Measurements from ENCODE around the gene ZC2HC1B.
"Not testable (repeated sequence)": the region's sequence is repeated elsewhere in the genome, so short reads cannot be mapped to it uniquely, and the experiment has no call there.

ZC2HC1B gene

DNA sequence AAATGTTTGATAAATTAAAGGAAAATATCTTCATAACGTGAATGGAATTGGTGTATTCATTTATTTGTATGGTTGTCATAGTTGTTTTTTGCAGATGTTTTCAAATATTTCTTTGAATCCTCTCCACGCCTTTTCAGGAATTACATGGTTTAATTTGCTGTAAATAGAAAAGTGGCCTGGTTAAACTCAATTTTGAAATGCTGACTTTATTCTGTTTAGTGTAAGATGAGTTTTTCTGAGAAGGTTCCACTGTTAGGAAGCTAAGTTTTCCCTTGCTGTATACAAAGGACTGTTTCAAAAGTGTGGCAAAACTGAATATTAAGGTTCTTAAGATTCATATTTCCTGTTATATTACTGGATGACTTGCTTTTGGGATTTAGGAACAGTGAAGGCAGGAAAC, 503 bp upstream of the ZC2HC1B start:
- peaks cover 11% of the 10 kb centered on the region for H3K9me3 ChIP-seq
- TF ChIP-seq Cebpa-rat (IDR thresholded peaks at IDR 0.05): no peak
- peaks cover 7% of the 10 kb centered on the region; the same call in 1 of the 2 replicates for H4K20me1 ChIP-seq
- no peaks in the 10 kb centered on the region for H3K27me3 ChIP-seq
- no peak overlapping the region for H3K4me2 ChIP-seq
- no peaks in the 10 kb centered on the region for H3K4me1 ChIP-seq
- H3K36me3 ChIP-seq: peaks cover 76% of the 10 kb centered on the region
- no peak overlapping the region for H3K27ac ChIP-seq
- no peak overlapping the region for H3K9ac ChIP-seq
- no peak overlapping the region for H3K4me3 ChIP-seq

DNA sequence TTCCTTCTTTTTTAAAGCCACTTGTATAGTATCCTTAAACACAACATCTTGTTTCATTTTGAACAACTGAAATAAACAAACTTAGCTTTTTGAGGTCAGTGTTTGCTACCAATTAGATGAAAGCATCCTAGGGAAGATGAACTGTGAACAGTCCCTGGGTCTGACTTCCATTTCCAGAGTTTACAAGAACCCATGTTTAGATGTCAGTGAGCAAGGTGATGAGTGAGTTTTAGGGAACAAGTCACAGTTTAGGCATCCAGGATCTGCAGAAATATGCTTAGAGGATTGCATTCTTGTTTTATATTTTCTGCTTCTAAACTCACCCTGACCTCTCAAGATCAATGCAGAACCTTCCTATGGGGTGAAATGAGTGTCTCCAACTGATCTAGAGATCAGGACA, 3.0 kb downstream of the ZC2HC1B start:
- Histone ChIP-seq H3K4me1 (no peaks in the 10 kb centered on the region), H3K27me3 (no peaks in the 10 kb centered on the region), H4K20me1 (no peaks in the 10 kb centered on the region), H3K9ac (no peak overlapping the region), H3K4me2 (no peak overlapping the region), H3K9me3 (peaks cover 16% of the 10 kb centered on the region), H3K4me3 (no peak overlapping the region), H3K27ac (no peak overlapping the region), H3K36me3 (peaks cover 41% of the 10 kb centered on the region)
- no peak for TF ChIP-seq Cebpa-rat (IDR thresholded peaks at IDR 0.05)

DNA sequence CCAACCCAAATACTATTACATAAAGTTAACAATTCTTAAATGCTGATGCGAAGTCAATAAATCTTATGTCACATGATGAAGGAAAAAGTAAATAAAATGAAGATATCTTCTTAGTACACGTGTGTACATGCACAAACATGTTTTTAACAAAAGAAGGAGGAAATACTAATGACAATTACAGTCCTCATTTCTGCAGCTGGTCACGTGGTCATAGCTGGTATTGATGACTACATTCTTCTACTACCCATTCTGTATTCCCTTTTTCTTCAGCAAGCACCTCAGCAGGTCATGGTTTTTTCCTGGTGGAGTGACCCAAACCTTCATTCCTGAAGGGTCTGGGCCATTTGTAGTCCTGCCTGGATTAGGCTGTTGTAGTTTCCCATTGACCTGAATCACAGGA, 4.5 kb downstream of the ZC2HC1B start:
- H4K20me1 ChIP-seq, H3K4me3 ChIP-seq, H3K9ac ChIP-seq, H3K4me1 ChIP-seq, H3K4me2 ChIP-seq, H3K27me3 ChIP-seq, H3K27ac ChIP-seq: not testable (repeated sequence)
- Histone ChIP-seq H3K9me3 (peaks cover 16% of the 10 kb centered on the region), H3K36me3 (peaks cover 26% of the 10 kb centered on the region)

DNA sequence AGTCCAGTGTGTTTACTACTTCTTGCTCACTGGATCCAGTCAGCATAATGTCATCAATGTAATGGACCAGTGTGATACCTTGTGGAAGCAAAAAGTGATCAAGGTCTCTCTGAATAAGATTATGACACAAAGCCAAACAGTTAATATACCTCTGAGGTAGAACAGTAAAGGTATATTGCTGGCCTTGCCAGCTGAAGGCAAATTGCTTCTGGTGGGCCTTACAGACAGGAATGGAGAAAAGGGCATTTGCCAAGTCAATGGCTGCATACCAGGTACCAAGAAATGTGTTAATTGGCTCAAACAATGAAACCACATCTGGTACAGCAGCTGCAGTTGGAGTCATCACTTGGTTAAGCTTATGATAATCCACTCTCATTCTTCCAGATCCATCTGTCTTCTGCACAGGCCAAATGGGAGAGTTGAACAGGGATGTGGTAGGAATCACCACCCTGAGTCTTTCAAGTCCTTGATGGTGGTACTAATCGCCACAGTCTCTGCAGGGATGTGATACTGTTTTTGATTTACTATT, 7.0 kb downstream of the ZC2HC1B start:
- not testable (repeated sequence) for H3K27me3 ChIP-seq, H3K36me3 ChIP-seq, H3K9ac ChIP-seq, H3K4me3 ChIP-seq, H3K4me1 ChIP-seq, H3K4me2 ChIP-seq, H4K20me1 ChIP-seq, H3K27ac ChIP-seq
- H3K9me3 ChIP-seq: peaks cover 31% of the 10 kb centered on the region

DNA sequence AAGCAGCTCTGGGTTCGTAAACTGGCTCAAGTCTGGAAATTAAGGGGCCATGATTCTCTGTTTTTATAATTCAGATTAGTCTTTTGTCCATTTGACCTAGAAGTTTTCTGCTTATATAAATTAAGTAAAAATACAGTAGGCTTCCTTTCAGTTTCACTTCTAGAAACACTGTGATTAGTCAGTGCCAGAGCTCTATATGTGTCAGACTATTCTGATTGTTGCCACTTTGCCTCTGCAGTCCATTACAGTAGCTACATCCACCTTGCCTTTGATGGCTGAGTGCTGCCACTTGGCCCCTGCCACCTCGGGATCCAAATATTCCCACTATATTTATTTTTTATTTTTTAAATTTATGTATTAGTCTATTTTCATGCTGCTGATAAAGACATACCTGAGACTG, 7.9 kb downstream of the ZC2HC1B start:
- Histone ChIP-seq H3K9me3 (peaks cover 32% of the 10 kb centered on the region), H3K4me1 (no peaks in the 10 kb centered on the region), H3K27ac (no peak overlapping the region), H3K9ac (no peak overlapping the region), H3K27me3 (no peaks in the 10 kb centered on the region), H3K36me3 (no peaks in the 10 kb centered on the region), H3K4me3 (no peak overlapping the region), H3K4me2 (no peak overlapping the region), H4K20me1 (no peaks in the 10 kb centered on the region)
- no peak for TF ChIP-seq Cebpa-rat (IDR thresholded peaks at IDR 0.05)

- H3K27ac ChIP-seq, H3K4me3 ChIP-seq, H3K4me2 ChIP-seq, H4K20me1 ChIP-seq, H3K4me1 ChIP-seq, H3K27me3 ChIP-seq, H3K36me3 ChIP-seq, H3K9ac ChIP-seq: not testable (repeated sequence)
- peaks cover 28% of the 10 kb centered on the region for H3K9me3 ChIP-seq
Observed at GRCh38 chr6:143873600-143873999, 9.3 kb downstream of the ZC2HC1B start.

- H3K27ac ChIP-seq, H3K9ac ChIP-seq, H3K4me3 ChIP-seq: not testable (repeated sequence)
Observed at GRCh38 chr6:143874503-143874902, 10.2 kb downstream of the ZC2HC1B start.

DNA sequence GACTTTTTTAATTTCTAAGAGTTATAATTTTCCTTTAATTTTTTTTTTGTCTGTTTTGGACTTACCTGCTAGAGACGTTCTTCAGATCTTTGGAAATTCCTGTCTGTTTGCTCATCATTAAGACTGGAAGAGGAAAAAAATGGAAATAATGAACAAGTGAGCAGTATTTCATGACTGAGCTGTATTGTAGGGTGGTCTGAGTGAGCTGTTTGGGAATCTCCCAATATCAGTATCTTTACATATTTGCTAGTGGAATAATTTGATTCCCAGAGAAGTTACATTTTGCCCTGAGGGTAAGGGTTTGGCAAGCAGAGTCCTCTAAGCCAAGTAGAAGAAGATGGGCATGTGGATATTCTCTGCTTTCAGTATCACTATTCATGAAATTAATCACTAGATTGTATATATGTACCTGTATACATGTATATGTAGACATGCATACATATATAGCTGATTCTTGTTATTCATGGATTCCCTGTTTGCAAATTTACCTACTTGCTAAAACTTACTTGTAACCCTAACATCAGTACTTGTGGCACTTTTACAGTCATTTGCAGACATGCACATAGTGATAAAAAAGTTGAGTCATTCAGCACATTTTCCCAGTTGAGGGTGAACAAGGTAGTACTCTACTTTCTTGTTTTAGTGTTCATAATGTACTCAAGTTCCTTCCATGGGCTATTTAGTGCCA, 13.5 kb downstream of the ZC2HC1B start:
- no peaks in the 10 kb centered on the region for H4K20me1 ChIP-seq
- H3K4me1 ChIP-seq: no peaks in the 10 kb centered on the region
- peaks cover 22% of the 10 kb centered on the region for H3K9me3 ChIP-seq
- no peak overlapping the region for H3K4me3 ChIP-seq
- no peaks in the 10 kb centered on the region for H3K27me3 ChIP-seq
- TF ChIP-seq Cebpa-rat (IDR thresholded peaks at IDR 0.05): no peak
- no peak overlapping the region for H3K4me2 ChIP-seq
- H3K36me3 ChIP-seq: no peaks in the 10 kb centered on the region
- no peak overlapping the region for H3K9ac ChIP-seq
- H3K27ac ChIP-seq: no peak overlapping the region

More at GRCh38 chr6:143874503-143874902, 10.2 kb downstream of the ZC2HC1B start:
- H3K9me3 ChIP-seq: peaks cover 22% of the 10 kb centered on the region
- not testable (repeated sequence) for H3K4me1 ChIP-seq, H3K36me3 ChIP-seq, H3K27me3 ChIP-seq, H4K20me1 ChIP-seq, H3K4me2 ChIP-seq

DNA sequence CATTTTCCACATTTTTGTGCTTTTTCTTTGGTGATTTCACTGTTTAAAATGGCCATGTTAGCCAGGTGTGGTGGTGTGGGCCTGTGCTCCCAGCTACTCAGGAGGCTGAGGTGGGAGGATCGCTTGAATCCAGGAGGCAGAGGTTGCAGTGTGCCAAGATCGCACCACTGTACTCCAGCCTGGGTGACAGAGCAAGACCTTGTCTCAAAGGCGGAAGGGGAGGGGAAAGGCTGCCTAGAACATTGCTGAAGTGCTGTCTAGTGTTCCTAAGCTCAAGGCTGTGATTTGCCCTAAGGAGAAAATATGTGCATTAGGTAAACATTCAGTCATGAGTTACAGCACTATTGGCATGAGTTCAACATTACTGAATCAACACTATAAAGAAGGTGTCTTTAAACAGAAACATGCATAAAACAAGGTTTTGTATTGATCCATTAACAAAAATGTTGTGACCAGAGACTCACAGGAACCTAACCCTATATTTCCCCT, 14.0 kb downstream of the ZC2HC1B start:
- Histone ChIP-seq H3K4me3 (no peak overlapping the region), H3K36me3 (no peaks in the 10 kb centered on the region), H3K27me3 (no peaks in the 10 kb centered on the region), H3K4me1 (no peaks in the 10 kb centered on the region), H3K9ac (no peak overlapping the region), H4K20me1 (no peaks in the 10 kb centered on the region), H3K4me2 (no peak overlapping the region), H3K9me3 (peaks cover 22% of the 10 kb centered on the region), H3K27ac (no peak overlapping the region)
- TF ChIP-seq Cebpa-rat (IDR thresholded peaks at IDR 0.05): no peak

DNA sequence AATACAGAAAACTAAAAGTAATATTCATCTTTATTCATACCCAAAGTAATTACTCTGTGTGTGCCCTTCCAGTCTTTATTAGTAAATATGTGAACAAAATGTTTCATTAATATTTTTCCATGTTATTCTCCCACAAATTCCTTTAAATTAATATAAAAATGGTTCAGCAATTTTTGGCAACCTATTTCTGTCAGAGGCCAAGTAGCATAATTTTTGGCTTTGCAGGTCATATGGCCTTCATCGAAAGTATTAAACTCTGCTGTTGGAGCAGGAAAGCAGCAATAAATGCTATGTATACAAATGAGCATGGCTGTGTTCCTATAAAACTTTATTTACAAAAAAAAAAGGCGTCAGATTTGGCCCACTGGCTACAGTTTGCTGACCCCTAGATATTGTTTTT, 16.1 kb downstream of the ZC2HC1B start:
- Histone ChIP-seq H3K27ac (no peak overlapping the region), H3K4me2 (no peak overlapping the region), H3K4me1 (no peaks in the 10 kb centered on the region), H3K4me3 (no peak overlapping the region), H3K27me3 (no peaks in the 10 kb centered on the region), H4K20me1 (no peaks in the 10 kb centered on the region), H3K36me3 (no peaks in the 10 kb centered on the region), H3K9me3 (peaks cover 15% of the 10 kb centered on the region), H3K9ac (no peak overlapping the region)
- no peak for TF ChIP-seq Cebpa-rat (IDR thresholded peaks at IDR 0.05)

Measured in BLaER1 (cell line).